HCT116 (cell line): Measurements from ENCODE around the gene IL17RB. TPM values are rescaled to one million over a fixed set of nuclear protein-coding genes. Genes with fewer than 3 reads are reported as not detected.

ENCODE experiments used
- ATAC-seq: fragments of 200-7000 bp; cut with Tn5 transposase; 2 replicates; pipeline ENCODE4 v1.9.1; 2020; ENCODE audit warnings: mild to moderate bottlenecking, moderate library complexity
- BruUV-seq: library from RNA; stranded (reverse); fragments of 400-500 nt; replicated peaks from 2 replicates; lab custom pipeline; 2021; lab: Mats Ljungman, UMichigan
- CTCF ChIA-PET: fragments of 300-600 bp; sonication (Branson Sonifier 250); formaldehyde crosslinking; loops from one replicate; lab custom pipeline; 2021; ENCODE audit warnings: antibody characterized with exemption; lab: Charles Lee
- POLR2A ChIA-PET: fragments of 300-600, 350-600 bp; sonication (Branson Sonifier 250); formaldehyde crosslinking; loops from one replicate; lab custom pipeline; 2021; ENCODE audit warnings: antibody characterized with exemption; lab: Charles Lee
- RAD21 ChIA-PET, 2 experiments: fragments of 300-600 bp; sonication (Branson Sonifier 250); formaldehyde crosslinking; loops; one replicate each; lab custom pipeline; 2023; ENCODE audit warnings: low total read pairs in 2 of 2; ENCODE audit not compliant: uncharacterized antibody in 2 of 2, unreplicated experiment in 2 of 2, low non-redundant PET in 1 of 2; lab: Charles Lee
- DNase-seq: peaks from one replicate; pipeline ENCODE4 v3.0.0-alpha.2; 2010; ENCODE audit warnings: low read depth, low spot score
- H2AFZ ChIP-seq: fragments of 200-600 bp; shearing (Covaris generic), sonication (generic); 2 replicates; pipeline ENCODE4 v1.6.1; 2017; ENCODE audit warnings: low read depth, mixed run types, mixed read lengths, antibody characterized with exemption, low read length; ENCODE audit not compliant: poor library complexity, severe bottlenecking
- H3K27ac ChIP-seq: 2 replicates; pipeline ENCODE4 v1.5.1; 2012; ENCODE audit warnings: low read depth, low read length
- H3K27me3 ChIP-seq: fragments of 200-600 bp; sonication (generic); 2 replicates; pipeline ENCODE4 v1.6.1; 2016; ENCODE audit warnings: mixed run types, low read length, mixed read lengths; ENCODE audit not compliant: insufficient read depth
- H3K36me3 ChIP-seq, 2 experiments: fragments of 200-500 bp in 1 of 2; fragments of 200-600 bp in 1 of 2; sonication (Bioruptor generic) in 1 of 2; sonication (generic) in 1 of 2; 2 replicates each; pipeline versions ENCODE4 v1.5.1 to v1.6.1; 2014 to 2016; ENCODE audit warnings: low read length in 2 of 2, inconsistent platforms in 1 of 2, mixed read lengths in 1 of 2, mixed run types in 1 of 2; ENCODE audit not compliant: insufficient read depth in 2 of 2, control insufficient read depth in 1 of 2
- H3K4me1 ChIP-seq, 2 experiments: fragments of 200-600 bp in 1 of 2; sonication (generic) in 1 of 2; 2 replicates each; pipeline versions ENCODE4 v1.5.1 to v1.6.1; 2012 to 2017; ENCODE audit warnings: low read length in 2 of 2, inconsistent platforms in 1 of 2, mild to moderate bottlenecking in 1 of 2, mixed read lengths in 1 of 2, mixed run types in 1 of 2, moderate library complexity in 1 of 2; ENCODE audit not compliant: insufficient read depth in 2 of 2, control insufficient read depth in 1 of 2
- H3K4me2 ChIP-seq: fragments of 200-600 bp; sonication (generic); 2 replicates; pipeline ENCODE4 v1.6.1; 2017; ENCODE audit warnings: mixed run types, low read length, mixed read lengths
- H3K4me3 ChIP-seq, 2 experiments: fragments of 200-600 bp in 1 of 2; sonication (generic) in 1 of 2; replicated peaks in 1 of 2; 2 replicates each; pipeline ENCODE4 v1.5.1; 2011 to 2016; ENCODE audit warnings: low read length in 2 of 2, control low read depth in 1 of 2, low read depth in 1 of 2, mild to moderate bottlenecking in 1 of 2, mixed read lengths in 1 of 2, mixed run types in 1 of 2
- H3K79me2 ChIP-seq: fragments of 200-600 bp; sonication (generic); 2 replicates; pipeline ENCODE4 v1.6.1; 2017; ENCODE audit warnings: mild to moderate bottlenecking, mixed run types, low read length, moderate library complexity, mixed read lengths; ENCODE audit not compliant: insufficient read depth
- H3K9ac ChIP-seq: fragments of 200-600 bp; sonication (generic); 2 replicates; pipeline ENCODE4 v1.6.1; 2016; ENCODE audit warnings: low read length, mixed read lengths
- H3K9me2 ChIP-seq: fragments of 200-600 bp; sonication (generic), shearing (Covaris generic); 2 replicates; pipeline ENCODE4 v1.6.1; 2017; ENCODE audit warnings: mixed run types, mild to moderate bottlenecking, moderate library complexity; ENCODE audit not compliant: insufficient read depth
- H3K9me3 ChIP-seq, 2 experiments: fragments of 200-500 bp in 1 of 2; fragments of 200-600 bp in 1 of 2; sonication (Bioruptor generic) in 1 of 2; sonication (generic) in 1 of 2; 2 replicates each; pipeline ENCODE4 v1.6.1; 2014 to 2017; ENCODE audit warnings: low read length in 2 of 2, mixed read lengths in 2 of 2, inconsistent platforms in 1 of 2, low read depth in 1 of 2, mild to moderate bottlenecking in 1 of 2, mixed run types in 1 of 2, moderate library complexity in 1 of 2; ENCODE audit not compliant: control insufficient read depth in 1 of 2, insufficient read depth in 1 of 2
- H4K20me1 ChIP-seq: fragments of 200-600 bp; sonication (generic), shearing (Covaris generic); 2 replicates; pipeline ENCODE4 v1.6.1; 2017; ENCODE audit warnings: mixed run types, mild to moderate bottlenecking, moderate library complexity; ENCODE audit not compliant: insufficient read depth
- ATF3 ChIP-seq: IDR thresholded peaks from 2 replicates; pipeline ENCODE4 v1.6.1; 2012
- CBX3 ChIP-seq: IDR thresholded peaks from 2 replicates; pipeline ENCODE4 v1.6.1; 2012; ENCODE audit warnings: low read depth
- CEBPB ChIP-seq: IDR thresholded peaks from 2 replicates; pipeline ENCODE4 v1.6.1; 2012; ENCODE audit warnings: low read depth
- CTCF ChIP-seq, 3 experiments: fragments of 200-600 bp in 1 of 3; sonication (generic) in 1 of 3; IDR thresholded peaks in 2 of 3; conservative IDR thresholded peaks in 1 of 3; 2 replicates each; pipeline ENCODE4 v1.5.1; 2012 to 2017; ENCODE audit warnings: low read depth in 2 of 3, low read length in 2 of 3, antibody characterized with exemption in 1 of 3, borderline replicate concordance in 1 of 3, control low read depth in 1 of 3, mild to moderate bottlenecking in 1 of 3, mixed read lengths in 1 of 3, mixed run types in 1 of 3, moderate library complexity in 1 of 3; ENCODE audit not compliant: insufficient read depth in 1 of 3
- EGR1 ChIP-seq: IDR thresholded peaks from 2 replicates; pipeline ENCODE4 v1.6.1; 2012; ENCODE audit warnings: low read depth
- EZH2 ChIP-seq: fragments of 200-600 bp; sonication (generic); IDR thresholded peaks from 2 replicates; pipeline ENCODE4 v1.6.1; 2017; ENCODE audit warnings: antibody characterized with exemption, mixed run types
- MAX ChIP-seq: IDR thresholded peaks from 2 replicates; pipeline ENCODE4 v1.6.1; 2012
- POLR2A ChIP-seq: IDR thresholded peaks from 2 replicates; pipeline ENCODE4 v1.7.0; 2011; ENCODE audit warnings: borderline replicate concordance; ENCODE audit not compliant: insufficient read depth, insufficient read length; ENCODE audit errors: extremely low read depth
- RAD21 ChIP-seq: IDR thresholded peaks from 2 replicates; pipeline ENCODE4 v1.6.1; 2012; ENCODE audit warnings: low read depth, mild to moderate bottlenecking
- REST ChIP-seq: IDR thresholded peaks from 2 replicates; pipeline ENCODE4 v1.6.1; 2012; ENCODE audit warnings: low read depth
- SIN3A ChIP-seq: IDR thresholded peaks from 2 replicates; pipeline ENCODE4 v1.6.1; 2012; ENCODE audit warnings: low read depth
- SP1 ChIP-seq: IDR thresholded peaks from 2 replicates; pipeline ENCODE4 v1.6.1; 2012; ENCODE audit warnings: low read depth
- SRF ChIP-seq: IDR thresholded peaks from 2 replicates; pipeline ENCODE4 v1.6.1; 2012; ENCODE audit warnings: low read depth
- TCF7L2 ChIP-seq: IDR thresholded peaks from 2 replicates; pipeline ENCODE4 v1.7.0; 2011; ENCODE audit warnings: borderline replicate concordance, inconsistent platforms; ENCODE audit not compliant: insufficient read depth, insufficient read length; ENCODE audit errors: extremely low read depth
- YY1 ChIP-seq: IDR thresholded peaks from 2 replicates; pipeline ENCODE4 v1.6.1; 2011; ENCODE audit warnings: low read length, low read depth, moderate library complexity, mild to moderate bottlenecking; ENCODE audit not compliant: insufficient replicate concordance; ENCODE audit errors: extremely low read depth
- ZBTB33 ChIP-seq: IDR thresholded peaks from 2 replicates; pipeline ENCODE4 v1.6.1; 2011; ENCODE audit warnings: mild to moderate bottlenecking, low read length, moderate library complexity; ENCODE audit not compliant: insufficient replicate concordance; ENCODE audit errors: extremely low read depth
- ZFX ChIP-seq: fragments of 450-650 bp; IDR thresholded peaks from 2 replicates; pipeline ENCODE4 v1.6.1; 2017
- ZNF274 ChIP-seq: fragments of 200-500 bp; sonication (Bioruptor generic); IDR thresholded peaks from 2 replicates; pipeline ENCODE4 v1.6.1; 2014; ENCODE audit warnings: mild to moderate bottlenecking, low read depth, low read length, inconsistent platforms
- intact Hi-C: fragments of 100-400 bp; cut with micrococcal nuclease; formaldehyde crosslinking; loops from 2 replicates; pipeline ENCODE4 v1.10.0; 2022
- total RNA-seq: library from RNA; stranded (reverse); gene quantifications from one replicate; pipeline ENCODE4 v1.2.1, GENCODE V29; 2021; ENCODE audit not compliant: unreplicated experiment

IL17RB gene
- total RNA-seq, 1 experiment from 2014 or later: 8.3 TPM

- RAD21 ChIA-PET: no interaction called here
These were observed 27.9 kb upstream of the IL17RB start for GRCh38 chr3:53818221-53819162.

More at GRCh38 chr3:53818221-53819162, 27.9 kb upstream of the IL17RB start:
- H3K9me2 ChIP-seq: no peaks in the 10 kb centered on the region
- H3K79me2 ChIP-seq: no peaks in the 10 kb centered on the region
- no peak overlapping the region for H3K4me2 ChIP-seq
- no peaks in the 10 kb centered on the region for H4K20me1 ChIP-seq
- no peak overlapping the region for H3K9ac ChIP-seq
- ATAC-seq (no peak), DNase-seq (no peak)
- H3K9me3 ChIP-seq: no peaks in the 10 kb centered on the region
- H3K4me3 ChIP-seq: no peak overlapping the region
- H2AFZ ChIP-seq: no peak overlapping the region
- ChIA-PET CTCF (no interaction called here), POLR2A (no interaction called here)
- no peaks in the 10 kb centered on the region for H3K27me3 ChIP-seq
- TF ChIP-seq EGR1: no peak
- no peak for TF ChIP-seq SRF
- TF ChIP-seq TCF7L2: no peak
- TF ChIP-seq ATF3: no peak
- no peak for TF ChIP-seq CTCF (IDR thresholded peaks at IDR 0.05 in 2 of 3, conservative IDR thresholded peaks at IDR 0.05 in 1 of 3; ENCODE audit: borderline replicate concordance in 1 of 3, insufficient read depth in 1 of 3, low read depth in 2 of 3, low read length in 2 of 3)
- no peak for TF ChIP-seq MAX
- TF ChIP-seq ZBTB33: no peak
- TF ChIP-seq RAD21: no peak
- TF ChIP-seq CEBPB: no peak
- no peak for TF ChIP-seq YY1
- no peak for TF ChIP-seq ZNF274
- TF ChIP-seq REST: no peak
- no peak for TF ChIP-seq CBX3
- no peak for TF ChIP-seq SIN3A
- TF ChIP-seq POLR2A: no peak
- TF ChIP-seq SP1: no peak
- TF ChIP-seq EZH2: no peak
- no peak for TF ChIP-seq ZFX
- H3K4me1 ChIP-seq: no peaks in the 10 kb centered on the region
- H3K36me3 ChIP-seq: no peaks in the 10 kb centered on the region; a peak in 1 of 4 replicates
- intact Hi-C loops: no loop called here
- H3K27ac ChIP-seq: no peak overlapping the region
- BruUV-seq: no TSS peak
